HG03039 (cell line): Measurements from ENCODE around the gene UNCX.
"Not testable (repeated sequence)": the region's sequence is repeated elsewhere in the genome, so short reads cannot be mapped to it uniquely, and the experiment has no call there.

Experiments
- ATAC-seq: cut with Tn5 transposase; IDR thresholded peaks from one replicate; pipeline ENCODE4 v1.9.1; 2021; ENCODE audit warnings: mild to moderate bottlenecking, moderate library complexity; ENCODE audit not compliant: unreplicated experiment

Gene UNCX

DNA sequence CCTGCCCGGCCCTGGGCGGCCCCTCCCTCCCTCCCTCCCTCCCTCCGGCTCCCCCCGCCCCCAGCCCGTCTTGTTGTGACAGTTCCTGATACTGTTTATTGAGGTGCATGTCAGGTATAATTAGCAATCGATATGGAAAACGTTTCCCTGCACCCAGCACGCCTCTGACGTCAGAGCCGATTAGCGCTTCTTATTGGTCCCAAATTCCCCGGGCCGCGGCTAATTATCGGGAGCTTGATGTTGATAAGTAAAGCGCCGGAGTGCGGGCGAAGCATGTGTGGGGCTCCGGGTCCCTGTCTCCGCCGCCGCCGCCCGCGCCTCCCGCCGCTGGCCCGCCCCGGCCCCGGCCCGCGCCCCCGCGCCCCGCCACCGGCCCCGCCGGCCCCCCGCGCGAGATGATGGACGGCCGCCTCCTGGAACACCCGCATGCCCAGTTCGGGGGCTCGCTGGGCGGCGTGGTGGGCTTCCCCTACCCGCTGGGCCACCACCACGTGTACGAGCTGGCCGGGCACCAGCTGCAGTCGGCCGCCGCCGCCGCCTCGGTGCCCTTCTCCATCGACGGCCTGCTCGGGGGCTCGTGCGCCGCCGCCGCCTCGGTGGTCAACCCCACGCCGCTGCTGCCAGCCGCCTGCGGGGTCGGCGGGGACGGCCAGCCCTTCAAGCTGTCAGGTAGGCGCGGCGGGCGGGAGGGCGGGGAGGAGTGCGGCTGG, at the start of gene UNCX:
UNCX (plus strand) TSS at position 250 of the 710 bp plus-strand sequence; CDS start at position 396, 146 bp downstream.
- no peak for ATAC-seq

DNA sequence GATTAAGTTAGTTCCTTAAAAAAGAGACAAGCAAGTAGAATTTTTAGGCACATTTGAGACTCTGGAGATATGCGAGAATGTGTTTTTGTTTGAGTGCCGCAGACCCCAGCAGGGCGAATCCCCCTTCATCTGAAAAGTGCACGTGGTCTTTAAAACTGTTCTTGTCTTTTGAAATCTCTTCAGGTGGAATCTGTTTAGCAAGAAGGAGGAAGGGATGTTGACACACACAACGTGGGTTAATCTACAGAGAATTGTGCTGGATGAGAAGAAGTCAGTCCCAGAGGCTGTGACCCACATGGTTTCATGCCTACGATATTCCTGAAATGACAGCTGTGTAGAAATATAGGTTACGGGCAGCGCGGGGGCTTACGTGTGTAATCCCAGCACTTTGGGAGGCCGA, 45.5 kb upstream of the UNCX start:
- ATAC-seq, result no peak

DNA sequence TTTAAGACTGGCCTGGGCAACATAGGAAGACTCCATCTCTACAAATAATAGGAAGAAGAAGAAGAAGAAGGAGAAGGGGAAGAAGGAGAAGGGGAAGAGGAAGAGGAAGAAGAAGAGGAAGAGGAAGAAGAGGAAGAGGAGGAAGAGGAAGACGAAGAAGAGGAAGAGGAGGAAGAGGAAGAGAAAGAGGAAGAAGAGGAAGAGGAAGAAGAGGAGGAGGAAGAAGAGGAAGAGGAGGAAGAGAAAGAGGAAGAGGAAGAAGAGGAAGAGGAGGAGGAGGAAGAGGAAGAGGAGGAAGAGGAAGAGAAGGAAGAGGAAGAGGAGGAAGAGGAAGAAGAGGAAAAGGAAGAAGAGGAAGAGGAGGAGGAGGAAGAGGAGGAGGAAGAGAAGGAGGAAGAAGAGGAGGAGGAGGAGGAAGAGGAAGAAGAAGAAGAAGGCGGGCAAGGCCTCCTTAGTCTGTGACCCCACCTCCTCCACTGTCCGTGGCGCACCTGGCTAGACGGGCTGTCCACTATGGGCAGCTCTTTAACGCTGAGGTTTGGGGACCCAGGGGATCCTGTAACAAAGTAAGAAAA, 43.9 kb upstream of the UNCX start:
- no peak for ATAC-seq

DNA sequence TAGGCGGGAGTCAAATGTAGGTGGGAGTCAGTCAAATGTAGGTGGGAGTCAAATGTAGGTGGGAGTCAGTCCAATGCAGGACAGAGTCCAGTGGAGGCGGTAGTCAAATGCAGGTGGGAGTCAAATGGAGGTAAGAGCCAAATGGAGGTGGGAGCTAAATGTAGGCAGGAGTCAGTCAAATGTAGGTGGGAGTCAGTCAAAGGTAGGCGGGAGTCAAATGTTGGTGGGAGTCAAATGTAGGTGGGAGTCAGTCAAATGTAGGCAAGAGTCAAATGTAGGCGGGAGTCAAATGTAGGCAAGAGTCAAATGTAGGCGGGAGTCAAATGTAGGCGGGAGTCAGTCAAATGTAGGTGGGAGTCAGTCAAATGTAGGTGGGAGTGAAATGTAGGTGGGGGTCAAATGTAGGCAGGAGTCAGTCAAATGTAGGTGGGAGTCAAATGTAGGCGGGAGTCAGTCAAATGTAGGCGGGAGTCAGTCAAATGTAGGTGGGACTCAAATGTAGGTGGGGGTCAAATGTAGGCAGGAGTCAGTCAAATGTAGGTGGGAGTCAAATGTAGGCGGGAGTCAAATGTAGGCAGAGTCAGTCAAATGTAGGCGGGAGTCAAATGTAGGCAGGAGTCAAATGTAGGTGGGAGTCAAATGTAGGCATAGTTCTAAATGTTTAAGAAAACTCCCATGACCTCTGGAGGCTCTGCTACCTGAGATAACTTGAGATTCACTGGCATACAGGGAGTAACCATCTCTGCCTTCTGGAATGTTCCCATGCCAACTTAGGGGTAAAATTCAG, 42.5 kb upstream of the UNCX start:
- no peak for ATAC-seq

DNA sequence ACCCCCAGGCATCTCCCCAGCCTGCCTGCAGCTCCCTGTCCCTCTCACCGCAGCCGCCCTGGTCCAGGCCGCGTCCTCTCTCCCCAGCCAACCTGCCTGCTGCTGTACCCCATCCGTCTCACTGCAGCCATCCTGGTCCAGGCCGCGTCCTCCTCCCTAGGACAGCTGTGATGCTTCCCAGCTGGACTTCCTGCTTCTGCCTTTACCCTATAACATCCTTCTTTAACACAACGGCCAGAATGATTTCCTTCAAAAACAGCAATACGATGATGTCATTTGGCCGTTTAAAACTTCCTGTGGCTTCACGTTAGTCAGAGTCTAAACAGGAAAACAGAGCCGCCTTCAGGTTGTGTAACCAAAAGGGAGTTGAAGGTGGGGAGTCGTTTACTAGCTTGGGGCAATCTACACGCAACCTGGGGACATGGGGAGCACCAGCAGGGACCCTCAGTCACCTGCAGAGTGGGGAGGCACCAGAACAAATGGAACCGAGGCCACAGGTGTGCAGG, 40.4 kb upstream of the UNCX start:
- no peak for ATAC-seq

DNA sequence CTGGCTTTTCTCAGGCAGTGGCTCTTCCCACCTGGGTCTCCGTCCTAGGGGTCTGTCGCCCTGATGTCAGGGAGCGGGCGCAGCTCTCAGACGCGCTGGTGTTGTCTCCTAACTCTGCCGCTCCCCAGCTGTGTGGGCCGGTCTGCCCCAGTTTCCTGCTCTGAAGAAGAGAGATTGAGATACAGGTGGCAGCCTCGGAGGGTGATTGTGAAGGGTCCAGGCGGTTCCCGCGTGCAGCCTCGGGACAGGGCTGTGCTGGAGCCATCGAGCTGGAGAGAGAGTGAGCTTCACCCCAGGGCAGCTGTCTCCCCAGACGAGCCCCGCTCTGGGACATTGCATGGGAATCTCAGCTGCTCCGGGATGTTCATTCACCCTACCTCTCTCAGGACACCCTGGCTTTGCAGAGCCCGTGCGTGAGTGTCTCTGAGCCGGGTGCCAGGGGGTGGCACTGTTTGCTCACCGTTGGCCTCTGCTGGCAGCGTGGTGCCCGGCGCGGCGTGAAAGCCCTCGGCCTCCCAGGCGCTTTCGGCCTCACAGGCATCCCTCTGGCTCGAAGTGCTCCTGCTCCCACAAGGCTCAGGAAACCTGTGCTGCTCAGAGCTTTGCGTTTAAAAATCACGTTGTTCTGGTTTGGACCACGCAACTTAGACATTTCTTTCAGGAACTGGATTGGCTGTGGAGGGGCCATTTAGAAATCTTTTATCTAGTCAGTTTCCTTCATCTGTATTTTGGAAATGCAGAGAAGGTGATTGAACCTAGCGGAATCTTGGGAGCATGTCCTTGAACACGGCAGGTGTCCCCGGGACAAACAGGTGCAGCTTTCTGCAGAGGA, 38.9 kb upstream of the UNCX start:
- no peak for ATAC-seq

DNA sequence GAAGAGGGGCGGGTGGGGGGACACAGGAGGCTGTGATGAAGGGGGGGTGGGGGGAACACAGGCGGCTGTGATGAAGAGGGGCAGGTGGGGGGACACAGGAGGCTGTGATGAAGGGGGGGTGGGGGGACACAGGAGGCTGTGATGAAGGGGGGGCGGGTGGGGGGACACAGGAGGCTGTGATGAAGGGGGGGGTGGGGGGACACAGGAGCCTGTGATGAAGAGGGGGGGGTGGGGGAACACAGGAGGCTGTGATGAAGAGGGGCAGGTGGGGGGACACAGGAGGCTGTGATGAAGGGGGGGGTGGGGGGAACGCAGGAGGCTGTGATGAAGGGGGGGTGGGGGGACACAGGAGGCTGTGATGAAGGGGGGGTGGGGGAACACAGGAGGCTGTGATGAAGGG, 36.2 kb upstream of the UNCX start:
- ATAC-seq, result not testable (repeated sequence)

DNA sequence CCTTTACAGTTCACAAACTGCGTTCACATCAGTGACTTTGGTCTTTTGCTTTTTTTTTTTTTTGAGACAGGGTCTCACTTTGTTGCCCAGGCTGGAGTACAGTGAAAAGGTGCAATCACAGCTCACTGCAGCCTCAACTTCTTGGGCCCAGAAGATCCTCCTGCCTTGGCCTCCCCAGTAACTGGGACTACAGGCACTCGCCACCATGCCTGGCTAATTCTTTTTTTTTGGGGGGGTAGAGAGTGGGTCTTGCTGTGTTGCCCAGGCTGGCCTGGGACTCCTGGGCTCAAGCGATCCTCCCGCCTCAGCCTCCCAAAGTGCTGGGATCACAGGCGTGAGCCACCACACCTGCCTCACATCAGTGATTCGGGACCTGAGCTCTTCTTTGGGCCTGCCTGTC, 35.7 kb upstream of the UNCX start:
- ATAC-seq, result no peak

DNA sequence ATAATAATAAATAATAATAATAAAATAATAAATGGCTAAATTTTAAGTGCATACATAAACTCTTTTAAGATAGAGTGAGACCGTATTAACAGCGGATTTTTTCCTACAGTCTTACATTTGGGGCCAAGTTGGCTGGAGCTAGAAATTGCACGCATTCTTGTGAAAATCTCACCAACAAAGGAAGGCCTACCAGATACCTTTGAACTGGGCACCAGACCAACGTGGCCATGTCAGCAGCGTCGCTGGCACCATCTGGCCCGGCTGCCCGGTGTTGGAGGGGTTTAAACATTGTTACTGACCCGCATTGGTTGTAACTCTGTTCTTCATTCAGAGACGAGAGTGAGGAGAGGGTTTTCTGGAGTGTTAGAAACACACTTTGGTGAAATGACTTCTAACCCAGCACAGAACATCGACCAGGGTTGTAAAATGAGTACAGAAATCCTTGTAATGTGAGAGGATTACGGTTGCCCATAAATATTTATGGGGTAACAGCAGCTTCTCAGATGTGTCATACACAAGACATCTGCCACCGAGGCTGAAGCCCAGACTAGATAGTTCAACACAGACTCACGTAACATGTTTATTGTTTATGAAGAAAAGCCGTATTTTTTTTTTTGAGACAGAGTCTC, 34.6 kb upstream of the UNCX start:
- no peak for ATAC-seq

DNA sequence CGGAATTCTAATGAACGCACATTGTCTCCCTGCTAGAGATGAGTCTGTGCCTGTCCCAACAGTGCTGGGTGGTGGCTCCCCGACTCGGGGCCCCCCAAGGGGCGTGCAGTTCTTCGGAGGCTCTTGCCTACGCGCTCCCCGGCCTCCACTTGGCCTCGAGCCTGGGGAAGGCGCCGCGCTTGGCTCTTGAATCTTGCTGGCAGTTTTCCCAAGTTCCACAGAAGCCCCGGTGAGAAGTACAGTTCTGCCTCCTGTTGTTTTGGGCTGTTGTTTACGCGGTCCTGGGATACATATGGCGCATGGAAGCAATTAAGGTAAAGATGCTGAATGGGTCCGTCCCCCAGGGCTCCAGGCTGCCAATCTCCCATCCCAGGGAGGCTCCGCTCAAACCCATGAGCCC, 32.6 kb upstream of the UNCX start:
- no peak for ATAC-seq

DNA sequence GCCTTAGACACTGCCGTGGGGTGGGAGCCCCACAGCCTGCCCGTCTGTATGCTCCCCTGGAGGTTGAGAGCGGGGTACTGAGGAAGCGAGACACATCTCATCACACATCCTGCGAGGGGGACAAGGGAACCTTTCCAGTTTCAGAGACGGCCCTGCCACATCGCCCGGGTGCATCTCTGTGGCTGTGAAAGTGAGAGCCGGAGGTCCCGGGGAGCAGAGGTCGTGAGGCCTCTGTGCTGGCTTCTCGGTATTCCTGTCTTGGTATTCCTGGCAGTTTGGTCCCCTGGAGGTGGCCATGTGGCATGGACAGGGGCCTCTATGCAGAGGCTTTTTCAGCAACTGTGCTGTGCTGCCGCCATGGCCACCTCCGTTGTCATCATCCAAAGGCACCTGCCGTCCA, 30.8 kb upstream of the UNCX start:
- ATAC-seq, result no peak

DNA sequence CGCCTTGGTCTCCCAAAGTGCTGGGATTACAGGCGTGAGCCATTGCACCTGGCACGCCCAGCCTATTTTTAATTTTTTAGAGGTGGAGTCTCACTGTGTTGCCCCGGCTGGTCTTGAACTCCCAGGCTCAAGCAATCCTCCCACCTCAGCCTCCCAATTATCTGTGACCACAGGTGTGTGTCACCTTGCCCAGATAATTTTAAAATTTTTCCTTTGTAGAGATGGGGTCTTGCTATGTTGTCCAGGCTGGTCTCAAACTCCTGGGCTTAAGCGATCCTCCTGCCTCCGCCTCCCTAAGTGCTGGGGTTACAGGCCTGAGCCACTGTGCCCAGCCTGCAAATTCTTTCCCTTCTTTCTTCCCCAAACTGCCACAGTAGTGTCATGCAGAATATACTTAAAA, 29.8 kb upstream of the UNCX start:
- ATAC-seq, result not testable (repeated sequence)

DNA sequence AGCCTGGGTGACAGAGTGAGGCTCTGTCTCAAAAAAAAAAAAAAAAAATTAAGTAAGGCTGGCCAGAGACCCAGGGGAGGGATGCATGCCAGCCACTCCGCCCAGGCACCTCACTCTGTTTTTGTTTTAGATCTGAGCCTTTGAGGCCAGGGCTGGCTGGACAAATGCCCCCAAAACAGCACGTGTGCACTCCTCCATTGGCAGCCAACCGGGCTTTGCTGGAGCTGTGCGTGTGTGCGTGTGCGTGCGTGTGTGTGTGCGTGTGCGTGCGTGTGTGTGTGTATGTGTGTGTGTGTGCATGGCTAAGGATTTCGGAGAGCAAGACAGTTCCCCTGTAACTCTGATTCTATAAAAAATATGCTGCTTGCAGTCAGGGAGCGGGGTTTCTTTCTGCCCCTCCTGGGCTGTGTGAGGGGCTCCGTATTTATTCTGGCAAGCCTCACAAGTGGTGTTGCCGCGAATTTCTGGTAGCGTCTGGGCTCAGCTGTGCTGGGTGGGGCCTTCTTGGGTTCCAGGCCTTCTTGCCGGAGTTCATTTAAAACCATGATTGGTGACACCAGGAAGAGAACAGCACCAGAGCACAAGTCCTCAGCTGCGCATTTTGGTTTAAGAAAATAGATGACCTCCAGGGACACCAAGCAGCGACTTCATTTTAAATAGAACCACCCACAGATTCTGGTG, 28.1 kb upstream of the UNCX start:
- ATAC-seq, result no peak

DNA sequence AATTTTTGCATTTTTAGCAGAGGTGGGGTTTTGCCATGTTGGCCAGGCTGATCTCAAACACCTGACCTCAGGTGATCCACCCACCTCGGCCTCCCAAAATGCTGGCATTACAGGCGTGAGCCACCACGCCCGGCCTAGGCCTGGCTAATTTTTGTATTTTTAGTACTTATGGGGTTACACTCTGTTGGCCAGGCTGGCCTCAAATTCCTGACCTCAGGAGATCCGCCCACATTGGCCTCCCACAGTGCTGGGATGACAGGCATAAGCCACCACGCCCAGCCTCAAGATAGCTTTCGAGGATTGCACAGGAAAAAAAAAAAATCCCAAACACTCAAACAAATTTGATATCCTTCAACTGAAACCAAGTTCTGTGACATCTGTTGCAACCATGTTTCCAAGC, 26.9 kb upstream of the UNCX start:
- not testable (repeated sequence) for ATAC-seq

DNA sequence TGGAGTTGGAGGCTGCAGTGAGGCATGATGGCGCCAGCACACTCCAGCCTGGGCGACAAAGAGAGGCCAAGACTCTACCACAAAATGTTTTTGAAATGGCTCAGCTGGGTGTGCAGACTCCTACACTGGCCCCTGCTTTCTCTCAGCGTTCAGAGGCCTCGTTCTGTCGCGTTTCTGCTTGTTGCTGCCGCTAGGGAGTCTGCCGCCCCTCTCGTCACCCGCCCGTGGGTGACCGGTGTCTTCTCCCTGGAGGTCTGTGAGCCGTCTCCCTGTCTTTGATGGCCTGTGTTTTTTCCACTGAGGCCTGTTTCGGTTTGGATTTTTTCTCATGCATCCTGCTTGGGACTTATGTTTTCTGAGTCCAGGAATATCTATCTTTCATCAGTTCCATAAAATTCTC, 23.6 kb upstream of the UNCX start:
- no peak for ATAC-seq

DNA sequence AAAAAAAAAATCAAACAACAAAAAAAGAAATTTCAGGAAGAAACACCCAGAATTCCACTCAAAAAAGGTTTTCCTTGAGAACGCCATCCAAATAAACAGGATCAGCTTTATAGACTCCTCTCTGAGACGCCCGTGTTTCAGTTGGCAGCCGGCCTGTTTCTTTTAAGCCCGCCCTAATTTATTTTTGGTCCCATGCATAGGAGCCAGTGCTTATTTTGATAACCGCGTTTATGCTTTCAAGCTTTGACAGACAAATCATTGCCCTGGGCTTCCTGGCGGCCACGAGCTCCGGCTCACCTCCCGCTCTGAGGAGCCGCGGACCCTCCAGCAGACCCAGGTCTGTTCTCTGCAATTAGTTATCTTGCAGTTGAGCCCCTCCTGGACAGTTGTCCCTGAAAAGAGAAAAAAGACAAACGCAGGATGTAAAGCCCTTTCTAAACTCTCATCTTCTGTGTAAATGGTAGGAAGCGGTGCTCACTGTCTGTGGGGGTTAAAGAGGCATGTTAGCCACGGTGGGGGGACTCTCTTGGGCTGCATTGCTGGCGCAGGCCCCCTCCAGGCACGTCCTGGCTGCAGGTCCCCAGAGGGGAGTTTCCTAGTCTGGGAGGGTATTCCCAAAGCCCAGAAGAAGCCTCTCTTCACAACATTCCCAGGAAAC, 22.2 kb upstream of the UNCX start:
- no peak for ATAC-seq

DNA sequence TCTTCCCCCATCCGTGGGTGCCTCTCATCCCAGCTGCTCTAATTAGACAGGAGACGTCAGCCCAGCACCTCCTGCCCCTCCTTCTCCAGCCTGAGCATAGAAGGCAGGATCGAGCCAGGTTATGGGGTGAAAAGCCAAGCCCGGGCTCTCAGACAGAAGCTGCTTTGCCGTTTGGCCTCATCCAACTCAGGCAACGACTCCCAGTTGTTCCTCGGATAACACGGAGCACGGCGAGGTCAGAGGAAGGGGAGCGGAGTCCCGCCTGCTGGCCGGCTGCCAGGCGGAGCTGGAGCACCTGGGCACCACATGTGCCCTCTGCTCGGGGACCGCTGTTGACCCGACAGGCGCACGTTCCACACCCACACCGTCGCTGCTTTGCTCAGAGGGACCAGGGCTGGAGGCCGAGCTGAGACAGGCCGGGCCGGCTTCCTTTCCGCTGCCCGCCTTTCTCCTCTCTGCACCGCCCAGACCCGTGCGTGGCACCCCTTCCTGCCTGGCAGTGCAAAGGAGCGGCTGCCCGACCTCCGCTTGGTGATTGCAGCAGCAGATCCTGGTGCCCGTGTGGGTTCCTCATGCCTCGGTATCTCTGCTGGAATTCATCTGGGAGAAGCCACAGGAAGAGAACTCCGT, 21.6 kb upstream of the UNCX start:
- ATAC-seq, result no peak

DNA sequence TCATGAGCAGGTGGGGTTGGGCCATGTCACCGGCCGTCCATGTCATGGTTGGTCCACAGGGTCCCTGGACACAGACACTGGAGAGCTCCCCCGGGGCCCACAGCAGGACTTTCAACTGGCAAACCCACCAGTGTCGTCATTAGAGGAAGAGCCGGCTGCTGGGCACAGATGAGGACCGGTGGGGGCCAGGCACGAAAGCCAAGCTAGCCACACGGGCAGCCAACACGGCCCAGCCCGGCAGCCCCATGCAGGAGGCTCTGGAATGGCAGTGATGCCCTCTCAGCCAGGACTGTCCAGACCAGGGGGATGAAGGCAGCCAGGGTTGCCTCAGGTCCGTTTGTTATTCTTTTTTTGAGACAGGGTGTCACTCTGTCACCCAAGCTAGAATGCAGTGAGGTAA, 21.1 kb upstream of the UNCX start:
- ATAC-seq, result no peak

DNA sequence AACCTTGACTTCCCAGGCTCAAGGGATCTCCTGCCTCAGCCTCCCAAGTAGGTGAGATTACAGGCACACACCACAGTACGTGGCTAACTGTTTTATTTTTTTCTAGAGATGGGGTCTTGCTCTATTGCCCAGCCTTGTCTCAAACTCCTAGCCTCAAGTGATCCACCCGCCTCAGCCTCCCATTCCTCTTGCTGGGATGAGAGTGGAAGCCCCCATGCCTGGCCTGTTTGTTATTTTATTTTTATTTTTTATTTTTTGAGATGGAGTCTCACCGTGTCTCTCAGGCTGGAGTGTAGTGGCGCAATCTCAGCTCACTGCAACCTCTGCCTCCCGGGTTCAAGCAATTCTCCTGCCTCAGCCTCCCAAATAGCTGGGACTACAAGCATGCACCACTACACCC, 20.6 kb upstream of the UNCX start:
- not testable (repeated sequence) for ATAC-seq
